Spleen (tissue), 11 donors: ENCODE results near the gene ARHGAP10. TPM values are rescaled to one million over a fixed set of nuclear protein-coding genes. Genes with fewer than 3 reads are reported as not detected.

Experiments used
- DNase-seq: peaks from one replicate; pipeline ENCODE4 v3.0.0-alpha.2; 2020
- H3K27ac ChIP-seq, 8 donors: fragments of 200-600 bp; sonication (generic) in 7 of 8; 1 replicate in 4 of 8; 2 replicates in 4 of 8; pipeline versions ENCODE4 v1.5.0 to v1.8.0; 2016 to 2021; ENCODE audit warnings: inconsistent platforms in 4 of 8, mild to moderate bottlenecking in 4 of 8, moderate library complexity in 1 of 8
- H3K27me3 ChIP-seq, 7 donors: fragments of 200-600 bp; sonication (generic) in 6 of 7; replicated peaks in 1 of 7; 1 replicate in 4 of 7; 2 replicates in 3 of 7; pipeline versions ENCODE4 v1.5.0 to v1.8.0; 2016 to 2021; ENCODE audit warnings: inconsistent platforms in 3 of 7, mild to moderate bottlenecking in 1 of 7
- H3K36me3 ChIP-seq, 6 donors: fragments of 200-600 bp; sonication (generic) in 5 of 6; 1 replicate in 4 of 6; 2 replicates in 2 of 6; pipeline versions ENCODE4 v1.5.0 to v1.8.0; 2016 to 2021; ENCODE audit warnings: inconsistent platforms in 2 of 6
- H3K4me1 ChIP-seq, 6 donors: fragments of 200-600 bp; sonication (generic) in 5 of 6; 1 replicate in 3 of 6; 2 replicates in 3 of 6; pipeline versions ENCODE4 v1.5.0 to v1.8.0; 2016 to 2021; ENCODE audit warnings: inconsistent platforms in 3 of 6
- H3K4me3 ChIP-seq, 8 donors: fragments of 200-600 bp; sonication (generic) in 7 of 8; 1 replicate in 4 of 8; 2 replicates in 4 of 8; pipeline versions ENCODE4 v1.5.0 to v1.8.0; 2016 to 2021; ENCODE audit warnings: inconsistent platforms in 4 of 8, mild to moderate bottlenecking in 4 of 8, moderate library complexity in 2 of 8
- H3K9me3 ChIP-seq, 8 donors: fragments of 200-600 bp; sonication (generic) in 7 of 8; 1 replicate in 4 of 8; 2 replicates in 4 of 8; pipeline versions ENCODE4 v1.5.0 to v1.8.0; 2016 to 2021; ENCODE audit warnings: inconsistent platforms in 4 of 8
- CTCF ChIP-seq, 11 experiments: fragments of 200-600 bp in 7 of 11; fragments of 450-650 bp in 4 of 11; sonication (generic) in 4 of 11; IDR thresholded peaks in 8 of 11; conservative IDR thresholded peaks in 3 of 11; 1 replicate in 7 of 11; 2 replicates in 4 of 11; pipeline versions ENCODE4 v1.4.0 to v1.8.0; 2016 to 2021; ENCODE audit warnings: antibody characterized with exemption in 11 of 11, inconsistent platforms in 4 of 11, mild to moderate bottlenecking in 1 of 11
- POLR2A ChIP-seq, 3 donors: fragments of 450-650 bp; IDR thresholded peaks; one replicate each; pipeline ENCODE4 v1.5.1; 2017; ENCODE audit warnings: antibody characterized with exemption in 3 of 3, mild to moderate bottlenecking in 1 of 3
- POLR2AphosphoS5 ChIP-seq, 3 donors: sonication (generic); formaldehyde crosslinking; IDR thresholded peaks; one replicate each; pipeline ENCODE4 v1.5.1; 2017; ENCODE audit warnings: antibody characterized with exemption in 3 of 3
- WGBS, 5 donors: extraction: QIAGEN DNeasy Blood & Tissue Kit in 3 of 5; methylation state at CpG; one replicate each; pipeline versions ENCODE4 v1.1.5 to v1.1.7; 2013 to 2018; 5-methylcytosine and 5-hydroxymethylcytosine counted together
- intact Hi-C: fragments of 100-400 bp; cut with DNase I; formaldehyde crosslinking; loops from one replicate; pipeline ENCODE4 v1.15.0; 2023; ENCODE audit warnings: low total_unique reads
- polyA plus RNA-seq, 3 donors: library from polyadenylated mRNA; stranded (reverse); fragments of 200-250 nt; gene quantifications; one replicate each; pipeline ENCODE4 v1.2.1, GENCODE V29; 2013
- total RNA-seq, 7 donors: library from RNA; depleted of rRNA in 3 of 7; stranded (reverse); fragments of >200 nt in 3 of 7; fragmentation: NEBNext Ultra II Directional in 4 of 7; extraction: Animal tissue kit (Norgen Biotek cat#: 25700) in 4 of 7; gene quantifications; one replicate each; pipeline versions ENCODE4 v1.1.0 to v1.2.1, GENCODE V29; 2016 to 2021
- donor health status: healthy with polysubstance abuse.
- donor health status: DM: no; HTN: no; CAD: no; lungs with moderate emphysema.
- donor health status: DM: no; HTN: no; CAD: no.
- donor health status: Bipolar disorder and iron deficiency.
- donor health status: healthy.
- donor health status: DM: no; HTN: no; CAD: no.
- donor health status: DM: yes; HTN: yes; CAD: no.

ARHGAP10 gene
- total and polyA plus RNA-seq, 10 donors: 4.0 to 35.5 (median 13.3) TPM

- Histone ChIP-seq H3K9me3 (no peaks in the 10 kb centered on the region), H3K4me1 (peaks cover 0 to 12% (median 10%) of the 10 kb centered on the region in 6 donors), H3K36me3 (peaks cover 0 to 24% (median 0%) of the 10 kb centered on the region in 6 donors), H3K4me3 (no peak overlapping the region), H3K27me3 (no peaks in the 10 kb centered on the region), H3K27ac (no peak overlapping the region)
- intact Hi-C loops: no loop called here
- TF ChIP-seq CTCF (IDR thresholded peaks at IDR 0.05 in 8 of 11, conservative IDR thresholded peaks at IDR 0.05 in 3 of 11): no peak
- TF ChIP-seq POLR2AphosphoS5 (IDR thresholded peaks at IDR 0.05): no peak
- TF ChIP-seq POLR2A (IDR thresholded peaks at IDR 0.05): no peak
- DNase-seq: no peak
- WGBS, 5 donors: 86 to 94% (median 93%) methylated on average over 5 of the region's 5 CpGs
These were observed 206.6 kb downstream of the ARHGAP10 start for GRCh38 chr4:147938496-147938895.

- H3K27ac ChIP-seq: no peak overlapping the region
- WGBS, 5 donors: 82 to 90% (median 85%) methylated on average over 4 of the region's 4 CpGs
- intact Hi-C loops: no loop called here
These were observed 208.3 kb downstream of the ARHGAP10 start for GRCh38 chr4:147940171-147940570.

GRCh38 chr4:147941373-147941772, 209.5 kb downstream of the ARHGAP10 start:
- Histone ChIP-seq H3K36me3 (peaks cover 0 to 32% (median 0%) of the 10 kb centered on the region in 6 donors), H3K27ac (no peak overlapping the region), H3K4me1 (peaks cover 0 to 23% (median 15%) of the 10 kb centered on the region in 6 donors), H3K4me3 (no peak overlapping the region), H3K27me3 (no peaks in the 10 kb centered on the region), H3K9me3 (no peaks in the 10 kb centered on the region)
- 87 to 96% (median 89%) methylated on average over 2 of the region's 2 CpGs for WGBS, 5 donors
- intact Hi-C loops: no loop called here
- DNase-seq: no peak
- TF ChIP-seq POLR2A (IDR thresholded peaks at IDR 0.05) (no peak), CTCF (IDR thresholded peaks at IDR 0.05 in 8 of 11, conservative IDR thresholded peaks at IDR 0.05 in 3 of 11) (no peak)

More at GRCh38 chr4:147940171-147940570, 208.3 kb downstream of the ARHGAP10 start:
- H3K36me3 ChIP-seq: peaks cover 0 to 24% (median 0%) of the 10 kb centered on the region in 6 donors
- H3K4me1 ChIP-seq: peaks cover 0 to 23% (median 15%) of the 10 kb centered on the region in 6 donors
- no peaks in the 10 kb centered on the region for H3K27me3 ChIP-seq
- no peak for TF ChIP-seq POLR2A (IDR thresholded peaks at IDR 0.05)
- TF ChIP-seq POLR2AphosphoS5 (IDR thresholded peaks at IDR 0.05): no peak
- TF ChIP-seq CTCF (IDR thresholded peaks at IDR 0.05 in 8 of 11, conservative IDR thresholded peaks at IDR 0.05 in 3 of 11): no peak
- H3K4me3 ChIP-seq: no peak overlapping the region
- H3K9me3 ChIP-seq: no peaks in the 10 kb centered on the region
- no peak for DNase-seq

GRCh38 chr4:147942729-147943128, 210.8 kb downstream of the ARHGAP10 start:
- no peaks in the 10 kb centered on the region for H3K27me3 ChIP-seq
- H3K4me1 ChIP-seq: peaks cover 0 to 23% (median 15%) of the 10 kb centered on the region in 6 donors
- no peaks in the 10 kb centered on the region for H3K9me3 ChIP-seq
- DNase-seq: no peak
- peak overlapping the region in 1 of 8 donors; percentile 7 for H3K27ac ChIP-seq
- H3K36me3 ChIP-seq: peaks cover 0 to 38% (median 0%) of the 10 kb centered on the region in 6 donors
- no peak overlapping the region for H3K4me3 ChIP-seq
- WGBS, 5 donors: 65 to 77% (median 72%) methylated on average over 5 of the region's 5 CpGs
- TF ChIP-seq POLR2AphosphoS5 (IDR thresholded peaks at IDR 0.05) (no peak), POLR2A (IDR thresholded peaks at IDR 0.05) (no peak)
- intact Hi-C loops: no loop called here
